ENCODE measurements around the gene FAM171A1.
"Not testable (repeated sequence)": the region's sequence is repeated elsewhere in the genome, so short reads cannot be mapped to it uniquely, and the experiment has no call there.

FAM171A1 gene

DNA sequence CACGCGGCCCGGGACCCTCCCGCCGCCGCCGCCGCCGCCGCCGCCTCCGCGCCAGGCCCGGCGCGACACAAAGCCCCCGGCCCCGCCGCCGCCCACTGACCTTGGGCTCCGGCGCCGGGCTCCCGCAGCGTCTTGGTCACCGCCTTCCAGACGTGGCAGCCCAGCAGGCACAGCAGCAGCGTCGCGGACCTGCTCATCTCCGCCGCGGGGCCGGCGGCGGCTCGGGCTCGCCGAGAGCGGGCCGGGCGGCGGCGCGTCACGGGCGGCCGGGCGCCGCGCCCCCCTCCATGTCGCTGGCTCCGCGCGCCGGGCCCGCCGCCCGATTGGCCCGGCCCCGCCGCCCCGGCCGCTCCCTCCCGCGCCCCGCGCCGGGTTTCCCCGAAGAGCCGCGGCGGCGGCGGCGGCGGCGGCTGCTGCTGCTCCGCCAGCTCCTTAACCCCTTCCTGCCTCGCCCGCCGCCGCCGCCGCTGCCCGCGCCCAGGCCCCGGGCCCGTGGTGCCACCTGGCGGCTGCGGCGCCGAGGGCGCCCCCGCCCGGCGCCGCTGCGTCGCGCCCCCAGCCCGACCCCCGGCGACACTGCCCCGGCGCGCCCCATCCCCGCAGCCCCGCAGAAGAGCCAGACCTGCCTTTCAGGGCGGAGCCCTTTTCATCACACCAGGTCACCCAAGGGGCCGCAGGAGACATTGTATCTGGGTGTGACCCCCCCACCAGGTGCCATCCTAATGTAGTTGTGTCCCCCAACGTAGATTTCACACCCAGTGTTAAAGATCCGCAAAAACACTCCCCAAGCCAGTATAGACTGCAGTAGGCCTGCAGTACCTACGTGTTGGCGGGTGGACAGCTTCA, at the start of gene FAM171A1:
FAM171A1 (minus strand) TSS at position 434 of the 846 bp plus-strand sequence; CDS start at position 197, 237 bp downstream.
- DNase-seq: peak in 43 of 56 donors; percentile 13 to 80 (median 49)

DNA sequence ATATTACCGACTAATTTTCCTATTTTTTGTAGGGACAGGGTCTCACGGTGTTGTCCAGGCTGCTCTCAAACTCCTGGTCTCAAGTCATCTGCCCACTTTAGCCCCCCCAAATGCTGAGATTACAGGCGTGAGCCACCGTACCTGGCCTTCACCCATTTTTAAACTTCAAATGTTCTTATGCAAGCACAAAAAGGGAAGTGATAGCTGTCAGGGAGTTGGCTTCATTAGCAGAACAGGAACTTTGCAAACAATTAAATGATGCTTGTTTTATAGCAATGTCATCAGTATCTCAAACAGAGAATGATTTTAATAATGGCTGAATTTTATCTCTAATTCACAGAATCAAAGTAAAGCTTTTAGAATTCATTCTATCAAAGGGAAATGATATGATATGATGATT, 49.8 kb upstream of the FAM171A1 start:
- DNase-seq: no peak

DNA sequence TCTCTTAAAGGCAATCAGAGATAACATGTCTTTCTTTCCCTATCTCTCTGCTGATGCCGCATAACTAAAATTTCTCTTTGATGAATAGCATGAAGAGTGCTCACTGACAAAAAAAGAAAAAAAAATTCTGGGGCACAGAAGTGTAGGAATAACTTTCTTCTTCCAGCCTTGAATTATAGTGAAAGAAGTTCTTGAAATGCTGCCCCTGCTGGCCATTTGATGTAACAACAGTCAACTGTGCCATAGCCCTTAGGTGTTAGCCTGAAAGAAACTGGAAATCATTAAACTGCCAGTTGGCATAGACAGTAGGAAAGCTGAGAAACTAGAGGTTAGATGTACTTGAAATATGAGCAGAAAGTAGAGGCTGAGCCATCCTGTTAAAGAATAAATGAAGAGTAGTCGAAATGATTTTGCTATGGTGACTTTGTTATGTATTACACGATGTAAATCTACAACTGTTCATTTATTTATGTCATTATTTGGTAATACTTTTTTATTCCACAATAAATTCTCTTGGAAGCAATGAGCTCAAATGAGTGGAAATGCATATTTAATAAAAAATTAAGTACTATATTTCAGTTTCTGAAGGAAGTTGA, 48.3 kb upstream of the FAM171A1 start:
- peak in 11 of 56 donors; percentile 4 to 62 (median 14) for DNase-seq

DNA sequence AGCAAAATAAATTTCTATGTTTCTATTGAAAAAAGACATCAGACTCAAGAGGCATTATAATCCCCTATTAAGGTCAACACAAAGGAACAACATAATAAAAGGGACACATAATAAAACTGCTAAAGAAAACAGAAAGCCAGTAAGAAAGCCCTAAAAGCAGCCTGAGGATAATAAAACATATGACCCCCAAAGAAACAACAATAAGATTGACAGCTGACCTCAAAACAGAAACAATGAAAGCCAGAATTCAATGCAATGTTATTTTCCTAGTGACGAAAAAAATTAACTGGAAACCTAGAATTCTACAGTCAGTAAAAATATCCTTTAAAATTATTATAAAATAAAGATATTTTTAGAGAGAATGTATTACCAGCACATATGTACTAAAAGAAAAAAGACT, 44.9 kb upstream of the FAM171A1 start:
- DNase-seq: no peak

DNA sequence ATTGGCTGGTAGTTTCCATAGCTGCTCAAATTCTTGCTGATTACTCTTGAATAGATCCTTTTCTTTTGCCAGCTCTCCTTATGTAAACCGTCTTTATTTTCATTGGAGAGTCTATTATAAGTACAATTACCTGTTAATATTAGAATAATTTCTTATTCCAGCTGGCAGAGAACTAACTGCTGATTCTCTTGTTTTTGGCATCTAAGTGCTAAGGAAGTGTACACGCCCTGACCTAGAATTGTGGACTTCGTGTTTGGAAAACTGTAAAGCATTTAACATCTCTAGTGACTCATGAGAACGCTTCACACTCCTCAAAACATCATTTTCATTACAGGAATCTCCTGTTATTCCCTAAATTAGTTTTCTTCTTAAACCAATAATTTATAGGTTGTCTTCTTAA, 39.9 kb upstream of the FAM171A1 start:
- no peak for DNase-seq

DNA sequence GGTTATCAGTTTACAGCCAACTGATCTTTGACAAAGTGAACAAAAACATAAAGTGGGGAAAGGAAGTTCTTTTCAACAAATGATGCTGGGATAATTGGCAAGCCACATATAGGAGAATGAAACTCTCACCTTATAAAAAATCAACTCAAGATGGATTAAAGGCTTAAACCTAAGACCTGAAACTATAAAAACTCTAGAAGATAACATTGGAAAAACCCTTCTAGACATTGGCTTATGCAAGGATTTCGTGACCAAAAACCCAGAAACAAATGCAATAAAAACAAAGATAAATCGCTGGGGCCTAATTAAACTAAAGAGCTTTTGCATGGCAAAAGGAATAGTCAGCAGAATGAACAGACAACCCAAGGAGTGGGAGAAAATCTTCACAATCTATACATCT, 38.3 kb upstream of the FAM171A1 start:
- not testable (repeated sequence) for DNase-seq

DNA sequence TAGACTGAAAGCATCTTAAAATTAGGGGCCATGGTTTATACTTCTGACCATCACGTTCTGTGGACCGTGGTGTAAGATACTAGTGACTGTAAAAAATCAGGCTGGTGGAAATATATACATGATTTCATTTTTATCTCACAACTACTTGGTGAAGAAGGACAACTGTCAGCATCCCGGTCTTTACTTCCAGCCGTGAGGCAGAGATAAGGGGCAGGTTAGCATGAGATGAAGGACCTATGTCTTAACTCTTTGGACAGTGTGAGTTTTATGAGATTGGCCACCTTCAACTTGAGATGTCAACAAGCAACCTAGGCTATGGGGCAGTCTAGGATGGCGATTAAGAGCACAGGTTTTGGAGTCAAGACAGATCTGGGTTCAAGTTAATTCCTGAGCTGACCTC, 37.5 kb upstream of the FAM171A1 start:
- no peak for DNase-seq

DNA sequence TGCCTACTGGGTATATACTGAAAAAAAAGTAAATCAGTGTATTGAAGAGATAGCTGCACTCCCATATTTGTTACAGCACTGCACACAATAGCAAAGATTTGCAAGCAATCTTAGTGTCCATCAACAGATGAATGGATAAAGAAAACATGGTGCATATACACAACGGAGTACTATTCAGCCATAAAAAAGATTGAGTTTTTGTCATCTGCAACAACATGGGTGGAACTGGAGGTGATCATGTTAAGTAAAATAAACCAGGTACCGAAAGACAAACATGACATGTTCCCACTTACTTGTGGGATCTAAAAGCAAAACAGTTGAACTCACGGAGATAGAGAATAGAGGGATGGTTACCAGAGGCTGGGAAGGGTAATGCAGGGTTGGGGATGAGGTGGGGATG, 34.2 kb upstream of the FAM171A1 start:
- DNase-seq: no peak

DNA sequence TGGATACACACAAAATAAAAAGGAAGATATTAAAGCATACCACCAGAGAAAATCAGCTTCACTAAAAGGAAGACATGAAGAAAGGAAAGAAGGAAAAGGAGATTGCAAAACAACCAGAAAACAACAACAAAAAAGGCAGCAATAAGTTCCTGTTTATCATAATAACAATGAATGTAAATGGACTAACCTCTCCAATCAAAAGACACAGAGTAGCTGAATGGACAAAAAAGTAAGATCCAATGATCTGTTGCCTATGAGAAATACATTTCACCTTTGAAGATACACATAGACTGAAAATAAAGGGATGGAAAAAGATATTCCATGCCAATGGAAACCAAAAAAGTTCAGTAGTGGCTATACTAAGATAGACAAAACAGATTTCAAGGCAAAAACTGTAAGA, 30.3 kb upstream of the FAM171A1 start:
- DNase-seq: no peak

DNA sequence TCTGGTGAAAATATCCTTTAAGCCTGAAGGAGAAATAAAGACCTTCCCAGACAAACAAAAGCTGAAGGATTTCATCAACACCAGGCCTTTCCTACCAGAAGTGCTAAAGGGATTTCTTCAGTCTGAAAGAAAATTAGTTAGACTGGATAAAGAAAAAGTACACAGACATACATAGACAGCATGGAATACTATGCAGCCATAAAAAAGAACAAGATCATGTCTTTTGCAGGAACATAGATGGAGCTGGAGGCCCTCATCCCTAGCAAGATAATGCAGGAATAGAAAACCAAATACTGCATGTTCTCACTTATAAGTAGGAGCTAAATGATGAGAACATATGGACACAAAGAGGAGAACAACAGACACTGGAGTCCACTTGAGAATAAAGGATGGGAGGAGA, 29.4 kb upstream of the FAM171A1 start:
- DNase-seq: not testable (repeated sequence)

DNA sequence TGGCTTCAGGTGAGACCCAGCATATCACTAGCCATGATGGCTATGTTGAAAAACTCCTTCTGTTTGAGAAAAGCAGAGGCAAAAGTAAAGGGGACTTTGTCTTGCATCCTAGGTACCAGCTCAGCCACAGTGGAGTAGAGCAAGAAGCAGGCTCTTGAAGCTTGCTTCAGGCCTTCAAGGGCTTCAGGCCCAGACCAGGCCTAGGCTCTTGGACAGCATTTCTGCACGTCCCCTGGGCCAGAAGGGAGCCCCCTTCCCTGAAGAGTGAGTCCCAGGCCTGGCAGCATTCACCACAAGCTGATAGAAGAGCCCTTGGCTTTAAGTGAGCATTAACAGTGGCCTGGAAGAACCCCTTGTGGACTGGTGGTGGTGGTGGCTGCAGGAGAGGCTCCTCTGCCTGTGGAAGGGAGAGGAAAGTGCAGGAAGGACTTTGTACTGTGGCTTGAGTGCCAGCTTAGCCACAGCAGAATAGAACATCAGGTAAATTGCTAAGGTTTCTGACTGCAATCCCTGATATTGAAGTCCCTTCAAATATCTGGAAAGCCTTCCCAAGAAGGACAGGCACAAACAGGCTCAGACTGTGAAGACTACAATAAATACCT, 28.1 kb upstream of the FAM171A1 start:
- no peak for DNase-seq

DNA sequence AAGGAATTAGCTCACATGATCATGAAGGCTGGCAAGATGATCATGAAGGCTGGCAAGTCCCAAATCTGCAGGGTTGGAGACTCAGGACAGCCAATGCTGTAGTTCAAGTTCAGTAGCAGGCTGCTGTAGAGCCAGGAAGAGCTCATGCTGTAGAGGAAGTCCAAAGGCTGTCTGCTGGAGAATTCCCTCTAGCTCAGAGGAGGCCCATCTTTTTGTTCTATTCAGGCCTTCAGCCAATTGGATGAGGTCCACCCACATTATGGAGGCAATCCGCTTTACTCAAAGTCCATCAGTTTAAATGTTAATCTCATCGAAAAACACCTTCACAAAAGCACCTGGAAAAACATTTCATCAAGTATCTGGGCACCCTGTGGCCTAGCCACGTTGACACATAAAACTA, 24.8 kb upstream of the FAM171A1 start:
- DNase-seq: no peak

DNA sequence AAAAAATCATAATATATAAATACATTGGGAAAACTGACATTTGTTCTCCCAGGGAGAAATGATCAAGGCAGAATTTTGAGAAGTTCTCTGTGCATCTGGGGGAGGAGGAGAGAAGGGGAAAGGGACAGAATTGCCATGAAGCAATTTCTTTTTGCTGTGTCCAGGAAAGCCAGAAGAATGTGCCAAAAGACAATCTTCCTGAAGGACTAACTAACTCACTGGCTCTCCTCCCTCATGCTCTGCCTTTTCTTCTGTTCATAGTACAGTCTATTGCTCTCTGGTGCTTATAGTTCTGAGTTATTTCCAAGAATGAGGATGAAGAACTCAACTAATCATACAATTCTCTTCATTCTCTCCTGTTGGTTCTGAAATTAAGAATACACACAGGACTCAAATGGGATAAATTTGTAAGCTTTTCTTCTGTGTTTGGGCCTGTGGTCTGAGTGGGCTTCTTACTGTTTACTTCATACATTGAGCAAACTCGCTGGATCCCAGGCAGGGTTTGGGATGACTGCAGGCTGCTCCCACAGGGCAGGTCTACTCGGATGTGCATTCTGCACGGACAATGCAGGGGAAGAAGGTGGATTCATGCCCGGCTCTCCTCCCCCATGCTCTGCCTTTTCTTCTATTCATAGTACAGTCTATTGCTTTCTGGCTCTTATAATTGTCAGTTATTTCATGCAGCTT, 22.2 kb upstream of the FAM171A1 start:
- DNase-seq: no peak

DNA sequence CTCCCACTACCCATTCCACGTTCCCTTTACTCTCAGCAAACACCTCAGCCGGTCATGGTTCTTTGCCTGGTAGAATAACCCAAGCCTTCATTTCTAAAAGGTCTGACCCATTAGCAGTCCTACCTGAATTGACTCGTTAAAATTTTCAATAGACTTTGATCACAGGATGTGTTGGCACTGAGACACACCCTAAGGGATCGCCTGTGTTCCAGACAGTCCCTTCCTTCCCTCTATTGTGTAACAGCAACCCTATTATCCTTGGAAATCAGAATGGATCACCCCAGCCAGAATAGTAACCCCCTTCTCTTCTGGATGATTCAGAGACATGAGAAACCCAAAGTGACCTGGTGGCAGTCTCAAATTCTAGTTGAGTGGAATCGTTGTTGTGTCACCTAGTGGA, 20.4 kb upstream of the FAM171A1 start:
- DNase-seq: no peak

DNA sequence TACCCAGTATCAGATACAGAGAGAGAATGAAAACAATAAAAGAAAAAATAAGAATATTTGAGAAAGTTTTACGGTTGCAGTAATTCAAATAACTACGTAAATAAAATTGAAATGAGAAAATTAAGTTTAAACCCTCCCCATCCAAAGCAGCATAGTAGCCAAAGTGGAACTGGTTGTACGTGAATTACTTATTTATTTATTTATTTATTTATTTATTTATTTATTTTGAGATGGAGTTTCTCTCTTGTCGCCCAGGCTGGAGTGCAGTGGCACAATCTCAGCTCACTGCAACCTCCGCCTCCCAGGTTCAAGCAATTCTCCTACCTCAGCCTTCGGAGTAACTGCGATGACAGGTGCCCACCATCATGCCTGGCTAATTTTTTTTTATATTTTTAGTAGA, 17.1 kb upstream of the FAM171A1 start:
- DNase-seq: not testable (repeated sequence)

DNA sequence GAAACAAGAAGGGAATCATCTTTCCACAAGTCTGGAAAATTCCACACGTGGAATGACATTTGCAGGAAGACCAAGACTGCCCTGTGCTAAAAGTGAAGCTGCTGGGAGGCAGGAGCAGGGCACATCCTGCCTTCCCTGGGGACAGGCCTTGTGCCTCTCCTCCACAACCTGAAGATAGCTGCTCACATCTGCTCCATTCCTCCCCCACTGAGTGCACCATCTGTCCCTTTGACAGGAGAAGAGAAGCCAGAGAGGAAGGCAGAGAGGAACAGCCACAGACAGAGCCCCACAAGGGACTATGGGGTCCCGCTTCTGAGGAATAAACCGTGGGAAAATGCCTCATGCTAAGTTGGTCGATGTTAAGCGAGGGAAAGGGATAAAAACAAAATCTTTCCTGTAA, 15.9 kb upstream of the FAM171A1 start:
- no peak for DNase-seq

DNA sequence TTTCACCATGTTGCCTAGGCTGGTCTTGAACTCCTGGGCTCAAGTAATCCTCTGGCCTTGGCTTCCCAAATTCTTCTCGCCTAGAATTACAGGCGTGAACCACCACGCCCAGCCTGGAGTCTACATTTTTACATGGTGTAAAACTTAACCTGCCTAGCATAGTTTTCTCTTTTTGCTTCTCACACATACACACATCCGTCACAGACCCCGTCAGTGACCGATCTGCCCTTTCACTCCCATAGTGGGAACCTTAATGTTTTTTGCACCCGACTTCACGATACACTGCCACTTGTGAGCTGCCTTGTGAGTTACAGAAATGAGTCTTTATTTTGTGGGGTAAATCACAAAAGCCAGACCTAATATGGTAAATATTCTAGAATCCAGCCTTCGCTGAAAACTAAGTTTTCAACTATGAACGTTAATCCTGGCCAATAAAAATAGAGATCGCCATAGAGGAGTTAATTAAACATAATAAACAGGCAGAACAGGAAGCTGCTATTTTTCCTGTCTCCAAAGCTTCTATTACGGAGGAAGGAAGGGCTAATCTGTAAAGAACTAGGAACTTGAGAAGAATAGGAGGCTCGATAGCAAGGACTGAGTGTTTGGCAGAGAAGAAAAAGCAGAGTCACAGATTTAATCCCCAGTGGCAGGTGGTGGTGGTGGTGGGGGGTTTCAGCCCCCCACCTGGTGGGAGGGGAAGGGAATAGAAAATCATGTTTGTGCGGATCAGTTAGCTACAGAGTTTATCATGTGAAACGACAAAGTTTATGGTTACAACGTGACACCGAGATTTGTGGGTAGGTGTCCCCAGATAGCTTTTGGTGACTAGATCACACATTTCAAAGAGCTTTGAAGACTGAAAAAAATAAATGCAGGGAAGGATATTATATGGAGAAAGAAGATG, 14.7 kb upstream of the FAM171A1 start:
- DNase-seq: no peak

DNA sequence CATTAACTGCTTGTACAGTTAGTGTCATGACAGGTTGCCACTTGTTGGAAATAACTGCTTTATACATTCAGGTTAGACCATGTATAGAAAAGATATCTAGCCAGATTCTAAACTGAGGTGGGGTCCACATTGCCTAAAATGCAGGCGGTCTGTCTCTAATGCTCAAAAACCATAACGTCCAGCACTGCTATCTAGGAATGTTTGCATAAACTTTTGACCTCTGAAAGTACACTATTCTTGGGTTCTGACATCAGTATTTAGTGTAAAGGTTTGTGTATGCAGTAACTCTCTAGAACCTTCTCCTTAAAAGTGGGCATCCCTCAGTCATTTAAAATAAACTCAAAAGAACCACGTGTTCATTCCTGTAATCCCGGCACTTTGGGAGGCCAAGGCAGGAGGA, 10.3 kb upstream of the FAM171A1 start:
- no peak for DNase-seq

DNA sequence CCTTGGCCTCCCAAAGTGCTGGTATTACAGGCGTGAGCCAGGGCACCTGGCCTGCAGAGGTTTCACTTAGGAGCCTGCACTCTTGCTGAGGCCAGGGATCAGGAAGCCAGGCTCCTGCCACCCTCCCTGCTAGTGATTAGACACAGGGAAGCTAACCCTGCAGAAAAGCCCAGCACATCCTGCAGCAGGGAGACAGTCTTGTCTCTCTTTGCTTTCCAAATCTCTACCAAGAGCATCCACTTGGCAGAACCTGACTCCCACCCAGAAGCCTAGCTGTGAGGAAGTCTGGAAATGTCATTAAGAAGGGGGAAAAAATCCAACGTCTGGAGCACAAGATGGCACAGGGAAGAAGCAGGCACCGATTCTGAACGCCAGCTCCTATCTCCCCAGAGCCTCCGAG, 8.0 kb upstream of the FAM171A1 start:
- DNase-seq: no peak

DNA sequence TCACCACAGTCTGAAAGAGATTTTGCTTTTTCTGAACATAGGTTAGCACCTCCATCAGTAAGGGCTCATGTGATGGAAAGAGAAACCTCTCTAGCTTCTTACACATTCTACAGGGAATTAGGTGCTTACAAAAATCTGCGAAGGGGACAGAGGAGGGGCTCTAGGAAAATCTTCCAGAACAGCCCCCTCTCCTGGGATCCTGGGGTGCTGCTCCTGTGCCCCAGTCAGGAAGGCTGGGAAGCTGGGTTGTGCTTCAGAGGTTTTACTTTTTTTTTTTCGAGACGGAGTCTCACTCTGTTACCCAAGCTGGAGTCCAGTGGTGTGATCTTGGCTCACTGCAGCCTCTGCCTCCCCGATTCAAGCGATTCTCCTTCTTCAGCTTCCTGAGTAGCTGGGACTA, 7.5 kb upstream of the FAM171A1 start:
- no peak for DNase-seq

DNA sequence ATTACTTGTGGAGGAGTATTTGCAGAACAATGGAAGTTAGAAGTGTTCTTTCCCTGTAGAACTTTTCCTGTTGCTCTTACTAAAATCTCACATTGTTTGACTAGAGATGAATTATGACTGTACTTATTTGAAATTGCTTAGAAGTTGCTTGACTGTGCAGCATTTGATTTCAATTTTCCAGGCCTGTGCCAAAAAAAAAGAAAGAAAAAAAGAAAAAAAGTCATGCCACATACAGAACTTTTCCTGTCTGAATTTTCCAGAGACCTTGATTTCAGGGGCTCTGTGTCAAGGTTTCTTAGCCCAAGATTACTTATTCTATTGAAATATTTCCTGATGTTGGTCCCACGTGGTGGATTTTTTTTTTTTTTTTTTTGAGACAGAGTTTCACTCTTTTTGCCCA, 3.5 kb upstream of the FAM171A1 start:
- DNase-seq: no peak

Data from nucleus accumbens (tissue), 56 donors.